Vagina (tissue), 2 donors: ENCODE measurements around the gene CDK6.

Experiments
- POLR2A ChIP-seq, 2 donors: fragments of 450-650 bp; IDR thresholded peaks; one replicate each; pipeline ENCODE4 v1.6.1; 2017; ENCODE audit warnings: antibody characterized with exemption in 2 of 2, mild to moderate bottlenecking in 2 of 2, moderate library complexity in 2 of 2
- TF ChIP-seq, protein P1 (sequence below), 3 experiments: fragments of 450-650 bp in 2 of 3; fragments of 200-600 bp in 1 of 3; sonication (generic) in 1 of 3; IDR thresholded peaks; one replicate each; pipeline ENCODE4 v1.5.1; 2017 to 2019; ENCODE audit warnings: antibody characterized with exemption in 3 of 3, mild to moderate bottlenecking in 2 of 3, moderate library complexity in 2 of 3

DNA sequence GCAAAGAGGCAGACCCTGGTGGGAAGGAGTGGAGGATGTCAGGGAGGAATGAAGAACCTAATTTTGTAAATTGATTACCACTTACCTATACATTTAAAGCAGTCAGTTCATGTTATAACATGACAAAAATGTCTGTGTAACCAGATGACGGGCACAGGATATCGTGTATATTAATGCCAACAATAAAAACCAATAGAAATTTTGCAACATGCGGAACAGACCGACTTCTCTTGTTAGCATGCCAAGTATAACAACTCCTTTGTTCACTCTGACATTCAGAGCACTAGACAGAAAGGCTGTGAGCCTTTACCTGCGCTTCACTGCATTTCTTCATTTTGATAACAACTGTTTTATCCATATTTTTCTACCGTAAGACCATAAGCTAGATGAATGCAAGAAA, 29.9 kb downstream of the CDK6 start:
- no peak for TF ChIP-seq POLR2A (IDR thresholded peaks at IDR 0.05)
- TF ChIP-seq, protein P1, sequence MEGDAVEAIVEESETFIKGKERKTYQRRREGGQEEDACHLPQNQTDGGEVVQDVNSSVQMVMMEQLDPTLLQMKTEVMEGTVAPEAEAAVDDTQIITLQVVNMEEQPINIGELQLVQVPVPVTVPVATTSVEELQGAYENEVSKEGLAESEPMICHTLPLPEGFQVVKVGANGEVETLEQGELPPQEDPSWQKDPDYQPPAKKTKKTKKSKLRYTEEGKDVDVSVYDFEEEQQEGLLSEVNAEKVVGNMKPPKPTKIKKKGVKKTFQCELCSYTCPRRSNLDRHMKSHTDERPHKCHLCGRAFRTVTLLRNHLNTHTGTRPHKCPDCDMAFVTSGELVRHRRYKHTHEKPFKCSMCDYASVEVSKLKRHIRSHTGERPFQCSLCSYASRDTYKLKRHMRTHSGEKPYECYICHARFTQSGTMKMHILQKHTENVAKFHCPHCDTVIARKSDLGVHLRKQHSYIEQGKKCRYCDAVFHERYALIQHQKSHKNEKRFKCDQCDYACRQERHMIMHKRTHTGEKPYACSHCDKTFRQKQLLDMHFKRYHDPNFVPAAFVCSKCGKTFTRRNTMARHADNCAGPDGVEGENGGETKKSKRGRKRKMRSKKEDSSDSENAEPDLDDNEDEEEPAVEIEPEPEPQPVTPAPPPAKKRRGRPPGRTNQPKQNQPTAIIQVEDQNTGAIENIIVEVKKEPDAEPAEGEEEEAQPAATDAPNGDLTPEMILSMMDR (IDR thresholded peaks at IDR 0.05): no peak
